ENCODE data around the gene WWTR1.

- TF ChIP-seq CTCF (IDR thresholded peaks at IDR 0.05), result no peak
- no peak for TF ChIP-seq POLR2A (IDR thresholded peaks at IDR 0.05)
These were observed 122.5 kb downstream of the WWTR1 start for GRCh38 chr3:149535333-149535685.

Data from testis (tissue), 2 donors.